Gastroesophageal sphincter (tissue), 3 donors: Measurements from ENCODE around the gene GOLGA6L24.
"Not testable (repeated sequence)": the region's sequence is repeated elsewhere in the genome, so short reads cannot be mapped to it uniquely, and the experiment has no call there.

ENCODE experiments used
- CTCF ChIP-seq, 4 experiments: fragments of 200-600 bp in 2 of 4; fragments of 450-650 bp in 2 of 4; sonication (generic) in 1 of 4; IDR thresholded peaks; one replicate each; pipeline ENCODE4 v1.5.1; 2017 to 2019; ENCODE audit warnings: antibody characterized with exemption in 4 of 4, mild to moderate bottlenecking in 2 of 4, moderate library complexity in 2 of 4
- POLR2A ChIP-seq, 2 donors: fragments of 450-650 bp; IDR thresholded peaks; one replicate each; pipeline ENCODE4 v1.6.1; 2017; ENCODE audit warnings: antibody characterized with exemption in 2 of 2, mild to moderate bottlenecking in 2 of 2, moderate library complexity in 1 of 2
- POLR2AphosphoS5 ChIP-seq: sonication (generic); formaldehyde crosslinking; IDR thresholded peaks from one replicate; pipeline ENCODE4 v1.6.1; 2017; ENCODE audit warnings: antibody characterized with exemption

GRCh38 chr15:28322129-28322588, 35.7 kb downstream of the GOLGA6L24 start, which contains the start of gene HERC2:
- TF ChIP-seq CTCF (IDR thresholded peaks at IDR 0.05); POLR2A (IDR thresholded peaks at IDR 0.05); POLR2AphosphoS5: not testable (repeated sequence)
